HFF-Myc (cell line): ENCODE measurements around the gene TK2.
"Not testable (repeated sequence)": the region's sequence is repeated elsewhere in the genome, so short reads cannot be mapped to it uniquely, and the experiment has no call there.

ENCODE experiments used
- DNase-seq: peaks from one replicate; pipeline ENCODE4 v3.0.0-alpha.2; 2011; ENCODE audit warnings: low read depth; ENCODE audit errors: extremely low read depth
- H3K4me3 ChIP-seq: replicated peaks from 2 replicates; pipeline ENCODE4 v1.5.1; 2011; ENCODE audit warnings: low read depth, mild to moderate bottlenecking, control low read depth, low read length
- TF ChIP-seq, protein P1 (sequence below): IDR thresholded peaks from 2 replicates; pipeline ENCODE4 v1.5.1; 2012; ENCODE audit warnings: mild to moderate bottlenecking, low read depth, low read length, control low read depth; ENCODE audit errors: missing control alignments

TK2 gene

DNA sequence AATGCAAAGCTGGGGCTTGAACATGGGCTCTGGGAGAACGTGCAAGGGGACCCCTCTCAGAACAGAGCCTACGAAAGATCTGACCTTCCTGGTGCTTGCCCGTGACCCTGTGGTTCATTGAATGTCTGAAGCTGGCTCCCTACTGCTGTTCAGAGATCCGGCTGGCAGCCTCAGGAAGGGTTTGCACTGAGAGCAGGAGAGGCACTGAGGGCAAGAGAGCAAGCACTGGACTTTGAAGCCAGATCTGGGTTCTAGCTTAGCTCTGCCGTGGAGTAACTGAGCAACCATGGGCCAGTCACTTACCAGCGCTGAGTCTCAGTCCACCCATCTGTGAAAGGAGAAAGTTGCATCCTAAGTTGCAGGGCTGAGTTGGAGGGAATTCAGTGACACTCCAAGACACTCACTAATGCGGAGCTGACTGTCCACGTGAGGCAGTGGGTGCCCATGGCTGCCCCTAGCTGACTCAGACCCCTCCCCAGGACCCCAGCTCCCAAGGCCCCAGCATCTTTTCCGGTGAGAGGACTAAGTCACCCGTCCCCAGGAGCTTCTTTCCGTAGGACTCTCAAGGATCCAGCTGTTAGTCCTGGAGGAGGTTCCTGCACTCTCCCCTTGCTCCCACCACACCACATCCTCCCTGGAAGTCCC is 81.5 kb downstream of the TK2 start:
- TF ChIP-seq, protein P1, sequence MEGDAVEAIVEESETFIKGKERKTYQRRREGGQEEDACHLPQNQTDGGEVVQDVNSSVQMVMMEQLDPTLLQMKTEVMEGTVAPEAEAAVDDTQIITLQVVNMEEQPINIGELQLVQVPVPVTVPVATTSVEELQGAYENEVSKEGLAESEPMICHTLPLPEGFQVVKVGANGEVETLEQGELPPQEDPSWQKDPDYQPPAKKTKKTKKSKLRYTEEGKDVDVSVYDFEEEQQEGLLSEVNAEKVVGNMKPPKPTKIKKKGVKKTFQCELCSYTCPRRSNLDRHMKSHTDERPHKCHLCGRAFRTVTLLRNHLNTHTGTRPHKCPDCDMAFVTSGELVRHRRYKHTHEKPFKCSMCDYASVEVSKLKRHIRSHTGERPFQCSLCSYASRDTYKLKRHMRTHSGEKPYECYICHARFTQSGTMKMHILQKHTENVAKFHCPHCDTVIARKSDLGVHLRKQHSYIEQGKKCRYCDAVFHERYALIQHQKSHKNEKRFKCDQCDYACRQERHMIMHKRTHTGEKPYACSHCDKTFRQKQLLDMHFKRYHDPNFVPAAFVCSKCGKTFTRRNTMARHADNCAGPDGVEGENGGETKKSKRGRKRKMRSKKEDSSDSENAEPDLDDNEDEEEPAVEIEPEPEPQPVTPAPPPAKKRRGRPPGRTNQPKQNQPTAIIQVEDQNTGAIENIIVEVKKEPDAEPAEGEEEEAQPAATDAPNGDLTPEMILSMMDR: no peak
- H3K4me3 ChIP-seq: no peak overlapping the region
- no peak for DNase-seq

GRCh38 chr16:66467611-66468010 is 82.3 kb downstream of the TK2 start:
- no peak for DNase-seq
- TF ChIP-seq, protein P1: no peak
- H3K4me3 ChIP-seq: no peak overlapping the region

GRCh38 chr16:66466636-66467035 is 83.3 kb downstream of the TK2 start:
- not testable (repeated sequence) for DNase-seq, H3K4me3 ChIP-seq

DNA sequence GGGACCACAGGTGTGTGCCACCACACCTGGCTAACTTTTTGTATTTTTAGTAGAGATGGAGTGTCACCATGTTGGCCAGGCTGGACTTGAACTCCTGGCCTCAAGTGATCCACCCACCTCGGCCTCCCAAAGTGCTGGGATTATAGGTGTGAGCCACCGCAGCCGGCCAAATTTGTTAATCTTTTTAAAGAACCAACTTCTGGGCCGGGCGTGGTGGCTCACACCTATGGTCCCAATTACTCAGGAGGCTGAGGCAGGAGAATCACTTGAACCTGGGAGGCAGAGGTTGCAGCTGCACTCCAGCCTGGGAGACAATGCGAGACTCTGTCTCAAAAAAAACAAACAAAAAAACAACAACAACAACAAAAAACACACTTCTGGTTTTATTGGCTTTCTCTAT is 84.0 kb downstream of the TK2 start:
- H3K4me3 ChIP-seq, DNase-seq: not testable (repeated sequence)

DNA sequence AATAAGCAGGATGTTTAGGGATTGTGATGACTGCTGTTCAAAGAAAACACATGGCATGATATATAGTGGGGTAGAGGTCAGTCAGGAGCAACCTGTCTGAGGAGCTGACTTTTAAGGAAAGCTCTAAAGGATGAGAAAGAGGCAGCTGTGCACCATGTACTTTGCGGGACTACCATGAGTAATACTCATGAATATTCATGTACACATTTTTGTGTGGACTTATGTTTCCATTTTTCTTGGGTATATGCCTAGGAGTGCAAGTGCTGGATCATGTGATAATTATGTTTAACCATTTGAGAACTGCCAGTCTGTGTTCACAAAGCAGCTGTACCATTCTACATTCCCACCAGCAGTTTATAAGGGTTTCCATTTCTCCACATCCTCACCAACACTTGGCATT is 87.0 kb downstream of the TK2 start:
- no peak for DNase-seq
- TF ChIP-seq, protein P1: no peak
- no peak overlapping the region for H3K4me3 ChIP-seq

- TF ChIP-seq, protein P1: no peak
- no peak overlapping the region for H3K4me3 ChIP-seq
- no peak for DNase-seq
Observed at GRCh38 chr16:66460703-66461102, 89.2 kb downstream of the TK2 start.

DNA sequence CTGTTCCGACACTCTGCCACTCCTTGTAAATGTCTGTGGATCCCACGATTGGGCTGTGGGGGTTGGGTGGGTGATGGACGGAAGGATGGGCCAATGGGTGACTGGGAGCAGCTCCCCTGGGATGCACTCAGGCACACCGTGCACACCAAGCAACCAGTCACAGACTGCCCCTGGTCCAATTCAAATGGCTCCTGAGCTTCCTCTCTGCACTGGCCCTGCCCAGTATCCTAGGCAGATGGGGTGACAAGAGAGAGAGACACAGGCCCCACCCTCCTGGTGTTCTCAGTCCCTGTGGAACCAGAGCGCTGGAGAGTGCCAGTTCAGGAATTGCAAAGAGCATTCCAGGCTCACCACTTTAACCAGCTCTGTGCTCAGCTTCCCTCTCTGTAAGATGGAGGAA is 90.0 kb downstream of the TK2 start:
- TF ChIP-seq, protein P1: no peak
- no peak overlapping the region for H3K4me3 ChIP-seq
- DNase-seq: no peak

DNA sequence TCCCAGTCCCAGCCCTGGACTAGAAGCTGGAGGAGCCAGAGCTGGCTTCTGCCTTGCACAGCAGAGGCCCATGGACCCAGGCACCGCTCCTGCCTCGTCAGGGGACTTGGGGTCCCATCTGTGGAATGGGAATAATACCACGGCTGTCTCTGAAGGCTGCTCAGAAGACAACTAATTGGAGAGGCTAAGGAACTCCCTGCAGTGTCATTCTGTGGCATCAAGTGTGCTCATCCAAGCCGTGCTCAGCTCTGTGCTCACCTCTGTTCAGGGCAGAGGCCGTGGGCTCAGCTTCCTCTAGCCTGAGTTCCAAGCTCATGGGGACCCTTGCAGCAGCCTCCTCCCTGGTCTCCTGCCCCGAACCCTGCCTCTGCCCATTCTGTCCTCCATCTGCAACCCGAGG is 91.1 kb downstream of the TK2 start:
- H3K4me3 ChIP-seq: no peak overlapping the region
- no peak for DNase-seq
- TF ChIP-seq, protein P1: no peak
